Smooth muscle cell (in vitro differentiated cells): ENCODE data around the gene RHOU. TPM values are rescaled to one million over a fixed set of nuclear protein-coding genes. Genes with fewer than 3 reads are reported as not detected.

ENCODE experiments used
- DNase-seq: peaks from one replicate; lab custom pipeline; 2025; ENCODE audit not compliant: unreplicated experiment; lab: John Stamatoyannopoulos, UW
- H2AFZ ChIP-seq: fragments of 200-600 bp; sonication (generic); 2 replicates; pipeline ENCODE4 v1.6.0; 2016; ENCODE audit warnings: antibody characterized with exemption, low read depth, mild to moderate bottlenecking
- H3F3A ChIP-seq: fragments of 200-600 bp; sonication (generic); 2 replicates; pipeline ENCODE4 v1.6.0; 2017; ENCODE audit warnings: antibody characterized with exemption, low read depth
- H3K27ac ChIP-seq: fragments of 200-600 bp; sonication (generic); 2 replicates; pipeline ENCODE4 v1.5.1; 2016; ENCODE audit warnings: low read depth, mild to moderate bottlenecking
- H3K27me3 ChIP-seq: fragments of 200-600 bp; sonication (generic); 2 replicates; pipeline ENCODE4 v1.6.1; 2016; ENCODE audit warnings: low read depth, mild to moderate bottlenecking
- H3K36me3 ChIP-seq: fragments of 200-600 bp; sonication (generic); 2 replicates; pipeline ENCODE4 v1.5.1; 2016; ENCODE audit warnings: low read depth
- H3K4me1 ChIP-seq: fragments of 200-600 bp; sonication (generic); 2 replicates; pipeline ENCODE4 v1.5.1; 2016; ENCODE audit warnings: low read depth
- H3K4me2 ChIP-seq: fragments of 200-600 bp; sonication (generic); 2 replicates; pipeline ENCODE4 v1.6.0; 2016; ENCODE audit warnings: mild to moderate bottlenecking
- H3K4me3 ChIP-seq: fragments of 200-600 bp; sonication (generic); 2 replicates; pipeline ENCODE4 v1.5.1; 2016; ENCODE audit warnings: mild to moderate bottlenecking
- H3K79me2 ChIP-seq: fragments of 200-600 bp; sonication (generic); 2 replicates; pipeline ENCODE4 v1.6.0; 2016; ENCODE audit warnings: low read depth, mild to moderate bottlenecking
- H3K9ac ChIP-seq: fragments of 200-600 bp; sonication (generic); 2 replicates; pipeline ENCODE4 v1.6.0; 2016; ENCODE audit warnings: low read depth
- H3K9me3 ChIP-seq: fragments of 200-600 bp; sonication (generic); replicated peaks from 2 replicates; pipeline ENCODE4 v1.5.1; 2016; ENCODE audit warnings: low read depth
- H4K20me1 ChIP-seq: fragments of 200-600 bp; sonication (generic); 2 replicates; pipeline ENCODE4 v1.6.0; 2016; ENCODE audit warnings: low read depth
- CTCF ChIP-seq: fragments of 200-600 bp; sonication (generic); IDR thresholded peaks from 2 replicates; pipeline ENCODE4 v1.5.1; 2017; ENCODE audit warnings: borderline replicate concordance, mild to moderate bottlenecking, antibody characterized with exemption; ENCODE audit not compliant: insufficient read depth, poor library complexity, severe bottlenecking
- WGBS: methylation state at CpG from one replicate; pipeline ENCODE4 v1.1.7; 2016; ENCODE audit warnings: low lambda C conversion rate; 5-methylcytosine and 5-hydroxymethylcytosine counted together
- polyA plus RNA-seq: library from polyadenylated mRNA; unstranded; fragments of >200 nt; fragmentation: Nextera tagmentation; extraction: Ambion mirVana; gene quantifications from 2 replicates; pipeline ENCODE4 v1.2.1, GENCODE V29; 2016
- total RNA-seq: library from RNA; depleted of rRNA; stranded (reverse); fragments of >200 nt; gene quantifications from 2 replicates; pipeline ENCODE4 v1.2.3, GENCODE V29; 2014

Gene RHOU
- total and polyA plus RNA-seq, 2 experiments from 2014 or later, result 25.8 to 50.6 TPM

GRCh38 chr1:228747301-228747935, 12.1 kb downstream of the RHOU start:
- DNase-seq, result no peak
- no peaks in the 10 kb centered on the region for H3K4me1 ChIP-seq
- 69% methylated on average over 3 of the region's 3 CpGs for WGBS
- H3K27ac ChIP-seq, result peak overlapping the region; percentile 54
- H3F3A ChIP-seq, result peaks cover 26% of the 10 kb centered on the region
- H4K20me1 ChIP-seq, result peaks cover 12% of the 10 kb centered on the region
- no peaks in the 10 kb centered on the region for H3K27me3 ChIP-seq
- H3K9ac ChIP-seq, result no peak overlapping the region
- H3K4me3 ChIP-seq, result no peak overlapping the region
- peaks cover 7% of the 10 kb centered on the region for H3K79me2 ChIP-seq
- TF ChIP-seq CTCF, result no peak
- H3K9me3 ChIP-seq, result no peaks in the 10 kb centered on the region
- no peaks in the 10 kb centered on the region for H3K36me3 ChIP-seq
- H3K4me2 ChIP-seq, result peak overlapping the region; percentile 51
- H2AFZ ChIP-seq, result no peak overlapping the region

GRCh38 chr1:228748029-228748428, 12.8 kb downstream of the RHOU start:
- Histone ChIP-seq H3K36me3 (no peaks in the 10 kb centered on the region), H3K9ac (no peak overlapping the region), H3K9me3 (no peaks in the 10 kb centered on the region), H3F3A (peaks cover 23% of the 10 kb centered on the region), H3K27me3 (no peaks in the 10 kb centered on the region), H3K27ac (peak overlapping the region; percentile 54), H3K4me2 (peak overlapping the region; percentile 51), H3K4me1 (no peaks in the 10 kb centered on the region), H4K20me1 (peaks cover 5% of the 10 kb centered on the region), H3K79me2 (peaks cover under 1% of the 10 kb centered on the region), H2AFZ (no peak overlapping the region), H3K4me3 (no peak overlapping the region)
- WGBS, result 88% methylated on average over 2 of the region's 2 CpGs
- DNase-seq, result no peak
- TF ChIP-seq CTCF, result no peak

GRCh38 chr1:228748431-228748830, 13.2 kb downstream of the RHOU start:
- no peak overlapping the region for H3K9ac ChIP-seq
- H3K9me3 ChIP-seq, result no peaks in the 10 kb centered on the region
- no peaks in the 10 kb centered on the region for H3K79me2 ChIP-seq
- TF ChIP-seq CTCF, result no peak
- H3K27me3 ChIP-seq, result no peaks in the 10 kb centered on the region
- peak overlapping the region; percentile 54 for H3K27ac ChIP-seq
- H3K36me3 ChIP-seq, result no peaks in the 10 kb centered on the region
- H3K4me3 ChIP-seq, result no peak overlapping the region
- peaks cover 2% of the 10 kb centered on the region for H3K4me1 ChIP-seq
- H3K4me2 ChIP-seq, result peak overlapping the region; percentile 54
- H2AFZ ChIP-seq, result no peak overlapping the region
- H3F3A ChIP-seq, result peaks cover 23% of the 10 kb centered on the region
- DNase-seq, result no peak
- WGBS, result 5% methylated on average over 3 of the region's 3 CpGs
- peaks cover 1% of the 10 kb centered on the region for H4K20me1 ChIP-seq

- Histone ChIP-seq H2AFZ (no peak overlapping the region), H3F3A (peaks cover 14% of the 10 kb centered on the region), H3K27me3 (no peaks in the 10 kb centered on the region), H3K79me2 (no peaks in the 10 kb centered on the region), H3K36me3 (no peaks in the 10 kb centered on the region), H3K27ac (no peak overlapping the region), H3K9me3 (no peaks in the 10 kb centered on the region), H3K9ac (no peak overlapping the region), H4K20me1 (no peaks in the 10 kb centered on the region), H3K4me1 (peaks cover 8% of the 10 kb centered on the region), H3K4me3 (no peak overlapping the region), H3K4me2 (no peak overlapping the region)
- 96% methylated on average over 2 of the region's 2 CpGs for WGBS
- no peak for DNase-seq
- TF ChIP-seq CTCF, result no peak
Observed at GRCh38 chr1:228749765-228750164, 14.5 kb downstream of the RHOU start.
